Hepatocyte (in vitro differentiated cells): ENCODE measurements around the gene EVA1A.

ENCODE experiments used
- CTCF ChIP-seq: fragments of 200-600 bp; sonication (generic); IDR thresholded peaks from 2 replicates; pipeline ENCODE4 v1.5.1; 2016; ENCODE audit warnings: antibody characterized with exemption, mild to moderate bottlenecking; ENCODE audit not compliant: poor library complexity
- EZH2 ChIP-seq: fragments of 200-600 bp; sonication (generic); IDR thresholded peaks from 2 replicates; pipeline ENCODE4 v1.6.1; 2016; ENCODE audit warnings: antibody characterized with exemption, mild to moderate bottlenecking, borderline replicate concordance
- EZH2phosphoT487 ChIP-seq: fragments of 200-600 bp; sonication (generic); IDR thresholded peaks from one replicate; pipeline ENCODE4 v1.6.1; 2018; ENCODE audit warnings: antibody characterized with exemption, mild to moderate bottlenecking, low read depth, moderate library complexity; ENCODE audit not compliant: unreplicated experiment, severe bottlenecking

GRCh38 chr2:75574106-75574505 is 13.4 kb upstream of the EVA1A start:
- no peak for TF ChIP-seq CTCF
- no peak for TF ChIP-seq EZH2
- TF ChIP-seq EZH2phosphoT487: no peak
